ENCODE data around the gene YKT6.

The YKT6 gene

DNA sequence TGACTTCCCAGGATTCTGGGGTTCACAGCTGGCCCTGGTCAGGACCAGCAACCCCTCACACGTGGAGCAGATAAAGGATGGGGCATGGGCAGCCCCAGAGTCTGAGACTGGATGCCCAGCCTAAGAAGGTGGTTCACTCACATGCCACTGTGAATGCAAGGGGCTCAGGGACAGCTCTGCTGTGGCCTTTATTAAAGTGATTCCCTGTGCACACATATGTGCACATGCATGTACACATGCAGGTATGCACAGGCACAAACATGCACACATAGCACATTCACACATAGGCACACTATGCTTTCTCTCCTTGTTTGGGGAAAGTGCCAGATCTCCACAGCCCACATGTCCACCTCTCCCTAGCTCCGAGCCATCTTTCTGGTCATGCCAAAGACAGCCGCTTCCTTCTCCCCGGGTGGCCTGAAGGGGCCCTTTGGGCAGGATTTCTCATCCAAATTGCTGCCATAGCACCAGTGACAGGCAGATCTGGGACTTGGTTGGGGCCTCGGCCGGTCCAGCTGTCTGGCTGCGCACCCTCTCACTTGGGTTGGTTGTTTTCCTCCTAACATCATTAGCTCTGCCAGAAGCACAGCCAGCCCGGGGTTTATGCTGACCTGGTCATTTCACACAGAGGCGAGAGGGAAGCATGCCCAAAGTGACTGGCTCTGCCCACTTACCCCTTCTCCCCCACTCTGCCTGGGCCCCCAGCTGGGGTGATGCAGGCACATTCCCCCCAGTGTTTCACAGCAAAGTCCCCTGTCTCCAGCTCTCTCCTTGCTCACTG, 13.0 kb upstream of the YKT6 start:
- no peak for TF ChIP-seq POLR2AphosphoS5 (IDR thresholded peaks at IDR 0.05; ENCODE audit: low read depth, low read length)
- no peak for TF ChIP-seq FOXP2 (optimal IDR thresholded peaks at IDR 0.05; ENCODE audit: borderline replicate concordance, extremely low read depth, extremely low read length, insufficient read depth)
- TF ChIP-seq TAF1 (IDR thresholded peaks at IDR 0.05; ENCODE audit: borderline replicate concordance, insufficient read depth, low read length): no peak
- TF ChIP-seq, protein P1, sequence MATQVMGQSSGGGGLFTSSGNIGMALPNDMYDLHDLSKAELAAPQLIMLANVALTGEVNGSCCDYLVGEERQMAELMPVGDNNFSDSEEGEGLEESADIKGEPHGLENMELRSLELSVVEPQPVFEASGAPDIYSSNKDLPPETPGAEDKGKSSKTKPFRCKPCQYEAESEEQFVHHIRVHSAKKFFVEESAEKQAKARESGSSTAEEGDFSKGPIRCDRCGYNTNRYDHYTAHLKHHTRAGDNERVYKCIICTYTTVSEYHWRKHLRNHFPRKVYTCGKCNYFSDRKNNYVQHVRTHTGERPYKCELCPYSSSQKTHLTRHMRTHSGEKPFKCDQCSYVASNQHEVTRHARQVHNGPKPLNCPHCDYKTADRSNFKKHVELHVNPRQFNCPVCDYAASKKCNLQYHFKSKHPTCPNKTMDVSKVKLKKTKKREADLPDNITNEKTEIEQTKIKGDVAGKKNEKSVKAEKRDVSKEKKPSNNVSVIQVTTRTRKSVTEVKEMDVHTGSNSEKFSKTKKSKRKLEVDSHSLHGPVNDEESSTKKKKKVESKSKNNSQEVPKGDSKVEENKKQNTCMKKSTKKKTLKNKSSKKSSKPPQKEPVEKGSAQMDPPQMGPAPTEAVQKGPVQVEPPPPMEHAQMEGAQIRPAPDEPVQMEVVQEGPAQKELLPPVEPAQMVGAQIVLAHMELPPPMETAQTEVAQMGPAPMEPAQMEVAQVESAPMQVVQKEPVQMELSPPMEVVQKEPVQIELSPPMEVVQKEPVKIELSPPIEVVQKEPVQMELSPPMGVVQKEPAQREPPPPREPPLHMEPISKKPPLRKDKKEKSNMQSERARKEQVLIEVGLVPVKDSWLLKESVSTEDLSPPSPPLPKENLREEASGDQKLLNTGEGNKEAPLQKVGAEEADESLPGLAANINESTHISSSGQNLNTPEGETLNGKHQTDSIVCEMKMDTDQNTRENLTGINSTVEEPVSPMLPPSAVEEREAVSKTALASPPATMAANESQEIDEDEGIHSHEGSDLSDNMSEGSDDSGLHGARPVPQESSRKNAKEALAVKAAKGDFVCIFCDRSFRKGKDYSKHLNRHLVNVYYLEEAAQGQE (IDR thresholded peaks at IDR 0.05; ENCODE audit: insufficient read depth in 1 of 2, low read depth in 2 of 2, low read length in 2 of 2): no peak

DNA sequence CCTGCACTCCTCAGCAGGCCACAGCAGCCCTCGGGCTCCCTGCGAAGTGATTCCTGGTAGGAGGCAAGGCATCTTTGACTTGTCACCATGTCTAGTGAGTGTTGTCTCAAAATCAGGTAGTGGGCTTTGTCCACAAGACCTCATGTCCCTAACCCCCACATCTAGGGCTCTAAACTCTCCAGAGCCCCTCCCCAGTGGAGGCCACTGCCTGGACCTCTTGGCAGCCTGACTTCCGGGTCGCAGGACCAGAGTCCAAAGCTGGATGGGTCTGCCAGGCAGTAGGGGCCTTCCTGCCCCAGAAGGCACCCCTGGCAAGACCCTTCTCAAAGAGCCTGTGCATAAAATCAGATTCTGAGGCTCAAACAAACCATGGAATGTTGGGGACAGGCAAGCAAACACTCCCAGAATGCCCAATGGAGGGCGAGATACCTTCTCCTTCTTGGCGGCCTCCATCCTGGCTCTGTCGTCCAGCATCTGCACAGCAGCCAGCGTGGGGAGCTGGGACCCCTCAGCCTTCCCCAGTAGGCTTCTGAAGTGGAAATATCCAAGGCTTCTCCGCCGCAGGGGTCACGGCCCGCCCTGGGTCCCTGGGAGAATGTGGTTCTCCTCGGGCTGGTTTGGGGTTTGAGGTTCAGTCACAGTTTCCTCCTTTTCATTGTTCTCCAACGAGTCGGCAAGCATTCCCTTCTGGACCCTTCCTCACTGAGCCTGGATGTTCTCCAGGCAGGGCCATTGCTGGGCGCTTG, 12.1 kb upstream of the YKT6 start:
- TF ChIP-seq POLR2AphosphoS5 (IDR thresholded peaks at IDR 0.05; ENCODE audit: low read depth, low read length): no peak
- TF ChIP-seq, protein P1 (IDR thresholded peaks at IDR 0.05; ENCODE audit: insufficient read depth in 1 of 2, low read depth in 2 of 2, low read length in 2 of 2): no peak
- TF ChIP-seq TAF1 (IDR thresholded peaks at IDR 0.05; ENCODE audit: borderline replicate concordance, insufficient read depth, low read length): no peak
- no peak for TF ChIP-seq FOXP2 (optimal IDR thresholded peaks at IDR 0.05; ENCODE audit: borderline replicate concordance, extremely low read depth, extremely low read length, insufficient read depth)
- TF ChIP-seq SIN3A (IDR thresholded peaks at IDR 0.05; ENCODE audit: borderline replicate concordance, insufficient read depth, low read length): no peak

DNA sequence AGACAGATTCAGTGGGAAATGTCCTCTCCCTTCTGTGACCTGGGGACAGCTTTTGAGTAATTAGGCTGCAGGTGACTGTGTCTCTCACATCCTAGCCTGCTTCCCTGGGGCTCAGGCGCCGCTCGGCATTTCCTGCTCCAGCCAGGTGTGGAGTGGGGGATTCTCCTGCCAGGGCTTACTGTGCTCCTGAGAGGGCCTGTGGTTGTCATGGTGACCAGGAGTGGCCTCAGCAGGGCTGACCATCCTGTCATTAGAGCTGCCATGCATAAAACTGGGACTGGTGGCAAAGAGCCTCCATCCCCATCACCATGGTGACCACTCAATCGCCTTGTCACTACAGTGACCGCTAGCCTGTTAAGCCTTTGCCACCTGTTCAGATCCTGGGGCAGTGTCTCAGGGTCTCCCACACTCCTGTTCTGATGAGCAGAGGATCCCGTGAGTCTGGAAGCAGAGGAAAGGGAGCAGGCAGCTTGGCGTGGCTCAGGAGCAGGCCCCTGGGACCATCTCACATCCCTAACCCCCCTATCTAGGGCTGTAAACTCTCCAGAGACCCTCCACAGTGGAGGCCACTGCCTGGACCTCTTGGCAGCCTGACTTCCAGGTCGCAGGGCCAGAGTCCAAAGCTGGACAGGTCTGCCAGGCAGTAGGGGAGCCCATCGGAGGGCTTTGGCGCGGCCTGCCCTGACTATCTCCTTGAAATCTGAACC, 11.3 kb upstream of the YKT6 start, which contains the start of gene GCK:
TSS of gene GCK (minus strand) at position 154 of the 707 bp plus-strand sequence. CDS start 486 bp downstream, outside the sequence.
- TF ChIP-seq POLR2AphosphoS5 (IDR thresholded peaks at IDR 0.05; ENCODE audit: low read depth, low read length) (no peak), TAF1 (IDR thresholded peaks at IDR 0.05; ENCODE audit: borderline replicate concordance, insufficient read depth, low read length) (no peak), SIN3A (IDR thresholded peaks at IDR 0.05; ENCODE audit: borderline replicate concordance, insufficient read depth, low read length) (no peak), FOXP2 (optimal IDR thresholded peaks at IDR 0.05; ENCODE audit: borderline replicate concordance, extremely low read depth, extremely low read length, insufficient read depth) (no peak)
- TF ChIP-seq, protein P1 (IDR thresholded peaks at IDR 0.05; ENCODE audit: insufficient read depth in 1 of 2, low read depth in 2 of 2, low read length in 2 of 2): no peak

DNA sequence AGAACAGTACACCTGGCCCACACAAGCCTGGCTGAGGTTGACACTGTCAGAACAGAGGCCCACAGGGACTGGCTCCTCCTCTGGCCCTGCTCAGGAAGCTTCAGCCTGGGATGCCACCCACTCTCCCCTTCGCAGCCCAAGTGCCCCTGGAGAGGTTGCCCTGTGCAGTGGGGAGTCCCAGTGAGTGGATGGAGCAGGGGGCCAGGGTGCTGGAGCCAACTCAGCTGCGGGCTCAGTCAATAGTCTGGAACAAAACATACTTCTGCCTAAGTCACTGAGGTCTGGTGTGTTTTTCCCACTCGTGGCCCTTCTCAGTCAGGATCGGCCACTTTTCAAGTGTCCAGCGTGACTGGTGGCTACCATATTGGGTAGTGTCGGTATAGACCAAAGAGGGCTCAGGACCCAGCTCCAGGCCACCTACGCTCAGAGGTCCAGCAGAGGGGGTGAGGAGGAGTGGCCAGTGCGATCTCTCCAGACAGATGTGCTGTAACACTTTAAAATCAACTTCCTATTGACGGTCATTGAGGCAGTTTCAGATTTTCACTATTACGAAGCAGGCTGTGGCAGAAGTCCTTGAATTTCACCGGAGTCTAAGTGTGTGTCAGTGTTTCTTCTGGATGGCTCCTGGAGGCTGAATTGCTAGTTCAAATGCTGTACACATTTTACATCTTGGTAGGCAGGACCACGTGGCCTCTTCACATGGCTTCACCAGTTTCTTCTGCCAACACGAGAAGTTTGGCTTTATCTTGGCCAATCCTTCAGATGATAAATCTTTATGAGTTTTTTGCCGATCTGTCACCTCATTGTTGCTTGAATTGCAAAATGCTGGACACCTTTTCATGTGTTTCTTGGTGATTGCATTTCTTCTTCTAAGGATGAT, 10.5 kb upstream of the YKT6 start:
- no peak for TF ChIP-seq FOXP2 (optimal IDR thresholded peaks at IDR 0.05; ENCODE audit: borderline replicate concordance, extremely low read depth, extremely low read length, insufficient read depth)
- TF ChIP-seq POLR2AphosphoS5 (IDR thresholded peaks at IDR 0.05; ENCODE audit: low read depth, low read length): no peak
- TF ChIP-seq, protein P1 (IDR thresholded peaks at IDR 0.05; ENCODE audit: insufficient read depth in 1 of 2, low read depth in 2 of 2, low read length in 2 of 2): no peak
- TF ChIP-seq SIN3A (IDR thresholded peaks at IDR 0.05; ENCODE audit: borderline replicate concordance, insufficient read depth, low read length): no peak
- no peak for TF ChIP-seq TAF1 (IDR thresholded peaks at IDR 0.05; ENCODE audit: borderline replicate concordance, insufficient read depth, low read length)

Data from PFSK-1 (cell line).